ENCODE data around the gene ARFIP1.

- TF ChIP-seq TAF1 (IDR thresholded peaks at IDR 0.05; ENCODE audit: borderline replicate concordance, insufficient read depth, low read length), result no peak
- TF ChIP-seq POLR2AphosphoS5 (IDR thresholded peaks at IDR 0.05; ENCODE audit: low read depth, low read length), result no peak
- TF ChIP-seq REST (IDR thresholded peaks at IDR 0.05; ENCODE audit: insufficient read depth in 1 of 2, low read depth in 2 of 2, low read length in 2 of 2), result no peak
- TF ChIP-seq SIN3A (IDR thresholded peaks at IDR 0.05; ENCODE audit: borderline replicate concordance, insufficient read depth, low read length), result no peak
Observed at GRCh38 chr4:152929888-152930287, 150.1 kb downstream of the ARFIP1 start.

Data from PFSK-1 (cell line).